Measurements from ENCODE around the gene PDE7B.

The PDE7B gene

DNA sequence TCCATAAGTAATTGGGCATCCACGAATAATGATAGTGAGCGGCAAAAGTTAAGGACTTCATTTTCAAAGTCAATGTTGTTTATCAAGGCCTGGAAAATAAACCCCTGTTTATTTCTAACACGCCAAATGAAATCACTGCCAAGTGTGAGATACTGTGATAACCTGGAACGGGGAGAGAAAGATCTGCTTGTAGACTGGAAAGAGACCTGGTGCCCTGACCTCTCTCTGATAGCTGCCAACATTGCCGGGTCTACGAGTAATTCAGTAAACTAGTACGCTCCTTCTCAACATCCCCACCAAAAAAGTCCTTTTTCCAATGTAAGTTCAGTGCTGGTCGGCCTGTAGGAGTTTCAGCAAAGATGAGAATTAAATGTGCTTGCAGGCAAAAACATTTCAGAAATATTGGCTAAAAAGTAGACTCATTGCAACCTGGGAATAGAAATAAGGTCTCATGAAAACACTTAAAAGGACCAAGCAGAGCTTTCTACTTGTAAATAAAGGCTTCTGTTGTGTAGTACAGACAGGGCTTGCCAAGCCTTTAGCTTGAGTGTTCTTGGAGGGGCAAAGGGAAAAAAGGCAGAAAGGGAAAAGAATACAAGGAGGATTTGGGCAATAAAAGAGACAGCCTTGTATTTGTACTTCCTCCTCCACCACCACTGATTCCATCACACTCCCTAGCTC, 43.9 kb downstream of the PDE7B start:
- no peak for DNase-seq

DNA sequence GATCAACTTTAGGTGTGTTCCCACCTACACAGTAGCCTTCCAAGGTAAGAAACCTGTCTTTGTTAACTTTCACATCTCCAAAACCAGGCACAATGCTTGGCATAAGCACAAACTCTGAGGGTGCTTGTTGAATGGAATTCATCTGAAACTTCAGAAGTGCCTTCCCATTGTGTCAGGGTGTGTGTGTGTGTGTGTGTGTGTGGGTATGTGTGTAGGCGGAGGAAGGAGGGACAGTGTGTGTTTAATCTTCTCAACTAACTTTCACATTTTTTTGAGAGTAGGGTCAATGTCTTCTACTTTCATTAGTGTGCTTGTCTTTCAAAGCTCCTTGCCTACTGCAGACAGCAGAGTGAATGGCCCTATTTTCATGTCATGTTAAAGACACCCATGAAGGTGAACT, 45.6 kb downstream of the PDE7B start:
- no peak for DNase-seq

GRCh38 chr6:135901774-135902524, 50.4 kb downstream of the PDE7B start:
- DNase-seq, result no peak

- no peak for DNase-seq
These were observed 51.3 kb downstream of the PDE7B start for GRCh38 chr6:135902756-135903331.

DNA sequence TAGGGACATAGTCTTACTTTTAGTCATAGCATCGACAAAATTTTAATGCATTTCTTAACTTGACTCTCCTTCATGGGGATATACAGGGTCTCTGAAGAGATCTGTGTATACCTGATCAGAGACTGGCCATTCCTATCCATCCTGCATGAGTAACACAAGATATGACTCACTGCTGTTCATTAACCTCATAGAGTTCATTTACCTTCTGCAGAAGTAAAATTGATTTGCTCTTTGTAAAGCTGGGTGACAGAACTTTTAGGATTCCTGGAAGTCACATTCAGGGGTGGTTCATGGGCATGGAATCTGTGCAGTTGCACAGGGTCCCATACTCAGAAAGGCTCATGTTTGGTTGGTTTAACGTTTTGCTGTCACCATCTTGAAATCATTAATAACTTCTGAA, 53.2 kb downstream of the PDE7B start:
- no peak for DNase-seq

GRCh38 chr6:135905604-135906300, 54.3 kb downstream of the PDE7B start:
- no peak for DNase-seq

DNA sequence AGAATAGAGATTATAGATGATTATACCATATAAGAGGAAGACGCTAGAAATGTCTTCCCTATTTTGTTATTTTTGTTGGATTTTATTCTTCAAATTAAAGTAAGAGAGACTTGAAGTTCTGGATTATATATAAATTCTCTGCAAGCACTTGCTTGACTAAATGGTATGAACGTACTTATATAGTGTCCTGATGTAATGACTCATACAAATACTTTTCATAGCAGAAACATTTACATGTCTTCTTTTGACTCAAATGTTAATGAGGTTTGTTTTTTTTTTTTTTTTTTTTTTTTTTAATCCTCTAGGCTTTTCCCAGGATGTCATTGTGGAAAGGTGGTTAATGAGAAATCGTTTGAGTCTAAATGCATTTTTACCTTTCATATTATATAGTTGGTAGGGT, 55.0 kb downstream of the PDE7B start:
- no peak for DNase-seq

GRCh38 chr6:135906972-135907465, 55.5 kb downstream of the PDE7B start:
- no peak for DNase-seq

GRCh38 chr6:135909737-135910387, 58.4 kb downstream of the PDE7B start:
- peak; percentile 13 for DNase-seq

DNA sequence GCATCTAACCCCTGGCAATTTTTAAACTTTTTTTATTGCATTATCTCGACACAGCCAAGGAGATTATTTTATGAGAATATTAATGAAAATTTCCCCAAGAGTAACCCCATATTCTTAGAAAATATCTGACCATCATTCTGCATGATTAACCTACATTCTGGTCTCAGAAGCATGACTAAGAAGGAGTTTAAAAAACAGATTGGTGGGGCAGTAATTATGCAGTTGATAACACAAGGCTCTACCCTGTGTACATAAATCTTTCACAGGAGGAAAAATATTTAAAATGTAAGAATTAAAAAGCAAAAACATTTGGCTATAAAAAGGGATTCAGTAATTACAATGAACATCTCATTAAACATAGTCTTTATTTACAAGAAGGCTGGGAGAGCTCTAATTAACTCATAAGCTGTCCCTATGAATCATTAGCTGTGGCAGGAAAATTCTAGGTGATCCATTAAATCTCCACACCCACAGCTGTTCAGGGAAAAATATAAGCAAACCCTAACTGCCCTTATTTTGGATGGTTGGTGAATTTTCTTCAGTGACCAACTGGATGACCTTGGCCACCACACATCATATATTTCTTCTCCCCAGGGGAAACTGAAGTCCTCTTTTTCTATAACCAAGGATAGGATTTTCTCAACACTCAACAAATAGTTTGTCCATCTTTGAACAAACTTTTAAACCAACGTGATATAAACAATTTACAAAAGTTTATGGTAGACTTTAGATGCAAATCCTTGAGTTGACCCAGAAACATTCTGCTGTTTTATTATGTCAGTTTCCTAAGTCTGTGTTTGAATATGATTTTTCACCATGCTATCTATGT, 59.5 kb downstream of the PDE7B start:
- no peak for DNase-seq

DNA sequence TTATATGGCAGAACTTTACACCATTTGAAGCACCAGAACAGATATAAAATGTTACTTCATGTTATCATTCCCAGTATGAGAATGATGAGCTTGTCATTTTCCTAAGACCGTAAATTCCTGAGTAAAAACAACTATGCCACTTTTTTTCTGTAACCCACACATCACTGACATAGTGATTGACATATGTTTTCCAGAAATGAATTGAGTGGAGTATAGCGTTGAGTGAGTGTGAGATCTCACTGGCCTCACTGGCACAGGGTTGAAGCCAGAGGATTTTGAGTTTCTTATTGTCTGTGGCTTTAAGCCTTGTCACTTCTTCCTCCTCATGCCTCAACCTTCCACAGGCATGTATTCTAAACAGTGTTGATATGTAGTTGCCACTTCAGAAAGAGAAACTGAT, 62.3 kb downstream of the PDE7B start:
- DNase-seq, result no peak

DNA sequence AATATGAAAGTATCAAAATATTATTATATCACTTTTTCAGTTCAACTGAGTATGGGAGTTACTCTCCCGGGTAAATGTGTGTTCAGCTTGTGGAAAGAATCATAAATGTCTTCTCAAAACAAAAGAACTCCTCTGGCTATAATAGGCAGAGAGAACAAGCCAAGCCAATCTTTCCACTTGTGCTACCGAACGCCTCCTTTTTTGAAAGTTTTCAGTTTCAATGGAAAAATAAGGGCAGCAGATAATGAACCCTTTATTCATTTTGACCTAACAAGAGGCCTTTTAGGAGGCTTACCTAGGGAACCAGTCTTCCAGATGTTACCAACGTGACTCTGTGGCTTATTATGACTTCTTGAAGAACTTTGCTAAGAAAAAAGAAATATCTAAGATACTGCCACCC, 67.5 kb downstream of the PDE7B start:
- DNase-seq, result no peak

- no peak for DNase-seq
These were observed 69.2 kb downstream of the PDE7B start for GRCh38 chr6:135920689-135921088.

GRCh38 chr6:135921188-135921587, 69.7 kb downstream of the PDE7B start:
- DNase-seq, result no peak

DNA sequence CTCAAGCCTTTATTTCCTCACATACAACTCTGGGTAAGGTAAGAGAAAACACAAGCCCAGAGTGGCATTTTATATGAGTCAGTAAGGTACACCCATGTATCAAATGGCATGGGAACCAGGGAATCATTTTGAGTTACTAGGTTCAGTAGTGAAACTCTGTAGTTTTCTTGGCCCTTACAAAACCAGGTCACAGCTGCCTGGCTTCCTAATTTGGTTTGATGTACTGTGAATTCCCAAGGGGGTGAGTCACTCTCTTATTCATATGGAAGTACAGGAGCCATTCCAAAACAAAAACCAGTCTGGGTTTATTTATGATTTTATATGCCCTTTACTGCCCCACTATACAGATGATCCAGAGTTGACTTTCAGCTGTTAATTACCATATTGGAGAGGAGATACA, 70.7 kb downstream of the PDE7B start:
- DNase-seq, result no peak

- DNase-seq, result no peak
These were observed 71.2 kb downstream of the PDE7B start for GRCh38 chr6:135922746-135923145.

DNA sequence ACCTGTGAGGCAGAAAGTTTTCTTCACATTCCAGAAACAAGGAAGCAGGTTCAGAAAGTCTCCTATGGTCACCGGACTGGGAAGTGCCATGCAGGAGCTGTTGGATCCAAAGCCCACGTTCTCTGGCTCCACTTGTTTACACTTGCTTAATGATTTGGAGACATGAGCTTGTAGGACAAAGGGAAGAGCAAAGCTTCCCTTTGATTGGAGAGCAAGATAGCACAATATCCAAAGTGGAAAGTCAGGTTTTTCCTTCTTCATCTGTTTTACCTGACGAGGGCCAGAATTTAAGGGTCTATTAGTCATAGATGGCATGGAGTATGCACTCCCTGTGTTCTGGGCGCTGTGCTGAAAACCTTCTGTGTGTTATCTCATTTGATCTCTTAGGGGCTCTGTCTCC, 81.2 kb downstream of the PDE7B start:
- DNase-seq, result no peak

- no peak for DNase-seq
These were observed 84.6 kb downstream of the PDE7B start for GRCh38 chr6:135935941-135936601.

GRCh38 chr6:135936606-135937005, 85.1 kb downstream of the PDE7B start:
- DNase-seq, result no peak

DNA sequence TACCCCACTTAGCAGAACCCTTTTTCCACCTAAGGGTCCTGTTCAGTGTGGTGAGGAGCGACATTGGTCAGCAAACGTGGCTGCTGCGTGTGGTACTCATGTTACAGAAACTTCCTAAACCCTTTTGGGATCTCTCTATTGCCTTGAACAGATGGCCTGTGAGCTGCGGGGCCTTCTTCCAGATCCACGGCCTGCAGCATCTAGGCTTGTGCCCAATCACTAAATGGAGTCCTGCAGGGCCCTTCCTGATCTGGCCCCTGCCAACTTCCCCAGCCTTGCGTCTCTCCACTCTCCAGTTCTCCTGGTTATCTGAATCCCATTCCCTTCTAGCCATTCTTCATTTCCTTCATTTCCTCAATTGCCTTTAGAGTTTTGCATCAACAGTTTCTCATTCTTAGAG, 85.6 kb downstream of the PDE7B start:
- DNase-seq, result no peak

- DNase-seq, result no peak
These were observed 87.2 kb downstream of the PDE7B start for GRCh38 chr6:135938576-135939207.

All from effector CD8-positive, alpha-beta T cell (primary cell).